ENCODE data around the gene SAFB.

The SAFB gene

GRCh38 chr19:5627395-5627904, 4.6 kb downstream of the SAFB start:
- no peaks in the 10 kb centered on the region for H3K9me3 ChIP-seq (ENCODE audit: low read depth, low read length)
- no peak for TF ChIP-seq FOXP2 (optimal IDR thresholded peaks at IDR 0.05; ENCODE audit: control extremely low read depth, extremely low read length, insufficient read depth)
- no peak for TF ChIP-seq POLR2AphosphoS5 (IDR thresholded peaks at IDR 0.05; ENCODE audit: borderline replicate concordance, low read depth, low read length)
- TF ChIP-seq EZH2 (IDR thresholded peaks at IDR 0.05) = no peak
- H3K9ac ChIP-seq (ENCODE audit: insufficient read length) = no peak overlapping the region
- no peak for DNase-seq (ENCODE audit: low read depth, low spot score)
- no peak overlapping the region for H3K4me3 ChIP-seq
- peaks cover 74% of the 10 kb centered on the region for H3K36me3 ChIP-seq (ENCODE audit: insufficient read depth, low read length)
- no peak overlapping the region for H3K27ac ChIP-seq

GRCh38 chr19:5628461-5628860, 5.6 kb downstream of the SAFB start:
- no peak overlapping the region; the same call in 1 of the 2 replicates for H3K27ac ChIP-seq
- H3K9ac ChIP-seq (ENCODE audit: insufficient read length) = peak overlapping the region; percentile 6
- H3K4me3 ChIP-seq = no peak overlapping the region
- H3K9me3 ChIP-seq (ENCODE audit: low read depth, low read length) = no peaks in the 10 kb centered on the region
- H3K36me3 ChIP-seq (ENCODE audit: insufficient read depth, low read length) = peaks cover 83% of the 10 kb centered on the region
- no peak for TF ChIP-seq EZH2 (IDR thresholded peaks at IDR 0.05)
- no peak for TF ChIP-seq POLR2AphosphoS5 (IDR thresholded peaks at IDR 0.05; ENCODE audit: borderline replicate concordance, low read depth, low read length)
- TF ChIP-seq FOXP2 (optimal IDR thresholded peaks at IDR 0.05; ENCODE audit: control extremely low read depth, extremely low read length, insufficient read depth) = no peak
- DNase-seq (ENCODE audit: low read depth, low spot score) = no peak

- Histone ChIP-seq H3K4me3 (no peak overlapping the region), H3K9ac (ENCODE audit: insufficient read length) (no peak overlapping the region), H3K36me3 (ENCODE audit: insufficient read depth, low read length) (peaks cover 83% of the 10 kb centered on the region), H3K9me3 (ENCODE audit: low read depth, low read length) (no peaks in the 10 kb centered on the region), H3K27ac (peak overlapping the region; percentile 45; the same call in 1 of the 2 replicates)
- TF ChIP-seq FOXP2 (optimal IDR thresholded peaks at IDR 0.05; ENCODE audit: control extremely low read depth, extremely low read length, insufficient read depth) = no peak
- no peak for TF ChIP-seq EZH2 (IDR thresholded peaks at IDR 0.05)
- TF ChIP-seq POLR2AphosphoS5 (IDR thresholded peaks at IDR 0.05; ENCODE audit: borderline replicate concordance, low read depth, low read length) = no peak
- no peak for DNase-seq (ENCODE audit: low read depth, low spot score)
These were observed 6.1 kb downstream of the SAFB start for GRCh38 chr19:5628919-5629481.

- DNase-seq (ENCODE audit: low read depth, low spot score) = no peak
- Histone ChIP-seq H3K27ac (peak overlapping the region; percentile 62), H3K36me3 (ENCODE audit: insufficient read depth, low read length) (peaks cover 85% of the 10 kb centered on the region), H3K9ac (ENCODE audit: insufficient read length) (no peak overlapping the region), H3K9me3 (ENCODE audit: low read depth, low read length) (no peaks in the 10 kb centered on the region), H3K4me3 (no peak overlapping the region)
- TF ChIP-seq POLR2AphosphoS5 (IDR thresholded peaks at IDR 0.05; ENCODE audit: borderline replicate concordance, low read depth, low read length) (no peak), FOXP2 (optimal IDR thresholded peaks at IDR 0.05; ENCODE audit: control extremely low read depth, extremely low read length, insufficient read depth) (no peak), EZH2 (IDR thresholded peaks at IDR 0.05) (no peak)
These were observed 8.8 kb downstream of the SAFB start for GRCh38 chr19:5631567-5632240.

- TF ChIP-seq FOXP2 (optimal IDR thresholded peaks at IDR 0.05; ENCODE audit: control extremely low read depth, extremely low read length, insufficient read depth) (no peak), POLR2AphosphoS5 (IDR thresholded peaks at IDR 0.05; ENCODE audit: borderline replicate concordance, low read depth, low read length) (no peak), EZH2 (IDR thresholded peaks at IDR 0.05) (no peak)
- no peaks in the 10 kb centered on the region for H3K9me3 ChIP-seq (ENCODE audit: low read depth, low read length)
- no peak for DNase-seq (ENCODE audit: low read depth, low spot score)
- H3K4me3 ChIP-seq = no peak overlapping the region
- peaks cover 80% of the 10 kb centered on the region for H3K36me3 ChIP-seq (ENCODE audit: insufficient read depth, low read length)
- peak overlapping the region; percentile 61 for H3K27ac ChIP-seq
- no peak overlapping the region for H3K9ac ChIP-seq (ENCODE audit: insufficient read length)
These were observed 9.3 kb downstream of the SAFB start for GRCh38 chr19:5632241-5632612.

GRCh38 chr19:5632657-5633056, 9.8 kb downstream of the SAFB start:
- H3K27ac ChIP-seq = no peak overlapping the region; the same call in 1 of the 2 replicates
- H3K4me3 ChIP-seq = no peak overlapping the region
- no peak overlapping the region for H3K9ac ChIP-seq (ENCODE audit: insufficient read length)
- H3K36me3 ChIP-seq (ENCODE audit: insufficient read depth, low read length) = peaks cover 79% of the 10 kb centered on the region
- TF ChIP-seq FOXP2 (optimal IDR thresholded peaks at IDR 0.05; ENCODE audit: control extremely low read depth, extremely low read length, insufficient read depth) (no peak), EZH2 (IDR thresholded peaks at IDR 0.05) (no peak), POLR2AphosphoS5 (IDR thresholded peaks at IDR 0.05; ENCODE audit: borderline replicate concordance, low read depth, low read length) (no peak)
- DNase-seq (ENCODE audit: low read depth, low spot score) = no peak
- H3K9me3 ChIP-seq (ENCODE audit: low read depth, low read length) = no peaks in the 10 kb centered on the region

- Histone ChIP-seq H3K9me3 (ENCODE audit: low read depth, low read length) (no peaks in the 10 kb centered on the region), H3K36me3 (ENCODE audit: insufficient read depth, low read length) (peaks cover 61% of the 10 kb centered on the region), H3K4me3 (no peak overlapping the region), H3K9ac (ENCODE audit: insufficient read length) (no peak overlapping the region), H3K27ac (peak overlapping the region; percentile 57; the same call in 1 of the 2 replicates)
- TF ChIP-seq POLR2AphosphoS5 (IDR thresholded peaks at IDR 0.05; ENCODE audit: borderline replicate concordance, low read depth, low read length) (no peak), EZH2 (IDR thresholded peaks at IDR 0.05) (no peak), FOXP2 (optimal IDR thresholded peaks at IDR 0.05; ENCODE audit: control extremely low read depth, extremely low read length, insufficient read depth) (no peak)
- DNase-seq (ENCODE audit: low read depth, low spot score) = no peak
These were observed 12.5 kb downstream of the SAFB start for GRCh38 chr19:5635427-5635826.

- H3K27ac ChIP-seq = no peak overlapping the region
- H3K9ac ChIP-seq (ENCODE audit: insufficient read length) = no peak overlapping the region
- H3K4me3 ChIP-seq = no peak overlapping the region
- no peak for DNase-seq (ENCODE audit: low read depth, low spot score)
- no peaks in the 10 kb centered on the region for H3K9me3 ChIP-seq (ENCODE audit: low read depth, low read length)
- peaks cover 62% of the 10 kb centered on the region for H3K36me3 ChIP-seq (ENCODE audit: insufficient read depth, low read length)
- TF ChIP-seq POLR2AphosphoS5 (IDR thresholded peaks at IDR 0.05; ENCODE audit: borderline replicate concordance, low read depth, low read length) (no peak), EZH2 (IDR thresholded peaks at IDR 0.05) (no peak), FOXP2 (optimal IDR thresholded peaks at IDR 0.05; ENCODE audit: control extremely low read depth, extremely low read length, insufficient read depth) (no peak)
These were observed 15.1 kb downstream of the SAFB start for GRCh38 chr19:5637971-5638370.
